ENCODE results near the gene PNPLA4. TPM values are rescaled to one million over a fixed set of nuclear protein-coding genes. Genes with fewer than 3 reads are reported as not detected.

The PNPLA4 gene
- 7.8 and 10.1 TPM in 2 replicates for total RNA-seq

GRCh38 chrX:7927259-7928167 is at the start of gene PNPLA4:
Gene PNPLA4, minus strand, starts transcription at chrX:7927413. Its CDS starts 1,294 bp downstream, at chrX:7926119.

Small RNAs within 50 kb of the gene (small RNA-seq; reads per million reads assigned to genes)
- gene AC005296.1 = not detected

Other genes starting within 250 kb of the PNPLA4 start
- not detected in 2 replicates for gene VCX, start 84.2 kb downstream of the PNPLA4 start, total RNA-seq
- not detected in 2 replicates for gene VCX2, start 243.9 kb upstream of the PNPLA4 start, total RNA-seq